ENCODE results near the gene SLC39A3. TPM values are rescaled to one million over a fixed set of nuclear protein-coding genes. Genes with fewer than 3 reads are reported as not detected.

Gene SLC39A3, protein sequence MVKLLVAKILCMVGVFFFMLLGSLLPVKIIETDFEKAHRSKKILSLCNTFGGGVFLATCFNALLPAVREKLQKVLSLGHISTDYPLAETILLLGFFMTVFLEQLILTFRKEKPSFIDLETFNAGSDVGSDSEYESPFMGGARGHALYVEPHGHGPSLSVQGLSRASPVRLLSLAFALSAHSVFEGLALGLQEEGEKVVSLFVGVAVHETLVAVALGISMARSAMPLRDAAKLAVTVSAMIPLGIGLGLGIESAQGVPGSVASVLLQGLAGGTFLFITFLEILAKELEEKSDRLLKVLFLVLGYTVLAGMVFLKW
- total RNA-seq (2022; extraction: Qiagen RNA extraction; ENCODE audit: low read depth) = 22.2 to 31.0 TPM (median 30.5 TPM) in 5 replicates

DNA sequence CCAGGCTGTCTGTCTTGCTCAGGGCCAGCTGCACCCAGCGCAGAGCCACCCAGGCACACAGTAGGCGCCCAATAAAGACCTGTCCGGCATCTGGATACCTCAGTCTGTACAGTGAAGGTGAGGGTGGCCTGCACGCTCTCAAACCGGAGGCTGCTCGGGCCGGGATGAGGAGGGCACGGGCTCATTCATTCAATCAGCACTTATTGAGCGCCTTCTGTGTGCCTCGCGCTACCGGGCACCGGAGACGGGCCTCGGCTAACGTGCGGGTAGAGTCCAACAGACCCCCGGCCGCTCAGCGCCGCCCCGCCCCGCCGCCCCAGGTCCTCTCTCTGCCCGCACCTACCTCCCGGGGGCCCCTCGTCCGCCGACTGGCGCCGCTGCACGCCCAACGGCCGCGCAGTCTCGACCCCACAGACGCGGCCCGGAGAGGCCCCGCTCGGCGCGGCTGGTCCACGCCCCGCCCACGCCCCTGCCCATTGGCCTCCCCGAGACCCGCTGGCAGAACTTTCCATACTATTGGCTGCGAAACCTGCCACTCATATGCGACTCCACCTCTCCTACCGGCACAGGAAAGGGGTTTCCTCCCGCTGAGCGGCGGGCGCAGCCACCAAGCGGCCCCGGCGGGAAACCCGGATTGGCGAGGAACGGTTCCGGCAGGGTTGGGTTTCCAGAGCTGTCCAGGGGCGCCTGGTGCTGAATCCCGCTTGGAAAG lies at the start of gene SLC39A3:
Gene SLC39A3, minus strand, starts transcription at position 416 of the 712 bp plus-strand sequence. CDS start 2,760 bp downstream, outside the sequence.

DNA sequence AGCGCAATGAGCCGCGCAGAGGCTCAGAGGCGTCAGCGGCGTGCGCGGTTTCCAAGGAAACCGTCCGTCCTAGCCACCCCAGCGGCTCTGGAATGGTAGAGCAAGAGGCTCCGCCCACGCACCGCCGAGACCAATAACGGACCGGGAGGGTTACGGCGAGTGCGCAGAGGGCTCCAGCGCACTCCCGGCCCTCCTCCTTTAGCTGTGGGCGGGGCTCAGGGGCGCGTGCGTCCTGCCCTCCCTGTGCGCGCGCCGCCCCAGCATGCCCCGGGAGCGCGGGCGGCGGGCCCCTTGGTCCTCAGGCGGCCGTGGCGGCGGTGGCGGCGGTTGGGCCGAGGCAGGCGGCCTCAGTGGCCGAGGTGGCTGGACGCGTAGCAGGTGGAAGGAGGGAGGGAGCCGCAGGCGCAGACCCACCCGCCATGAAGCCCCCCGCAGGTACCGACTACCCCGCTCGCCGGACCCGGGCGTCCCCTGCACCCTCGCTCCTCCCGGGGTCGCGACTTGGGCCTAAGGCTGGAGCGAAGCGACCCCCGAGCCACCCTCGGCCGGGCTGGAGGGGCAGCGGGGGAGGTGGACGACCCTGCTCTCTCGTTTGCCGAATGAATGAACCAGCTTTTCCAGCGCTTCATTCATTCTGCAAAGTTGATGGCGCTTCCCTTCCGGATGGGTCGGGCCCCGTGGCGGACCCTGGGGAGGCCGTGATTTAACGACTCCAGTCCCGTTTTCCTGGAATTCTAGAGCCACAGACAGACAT lies 45.6 kb upstream of the SLC39A3 start, which contains the start of gene THOP1:
Gene THOP1, plus strand, starts transcription at position 260 of the 754 bp plus-strand sequence. Its CDS starts 160 bp downstream, at position 420.

DNA sequence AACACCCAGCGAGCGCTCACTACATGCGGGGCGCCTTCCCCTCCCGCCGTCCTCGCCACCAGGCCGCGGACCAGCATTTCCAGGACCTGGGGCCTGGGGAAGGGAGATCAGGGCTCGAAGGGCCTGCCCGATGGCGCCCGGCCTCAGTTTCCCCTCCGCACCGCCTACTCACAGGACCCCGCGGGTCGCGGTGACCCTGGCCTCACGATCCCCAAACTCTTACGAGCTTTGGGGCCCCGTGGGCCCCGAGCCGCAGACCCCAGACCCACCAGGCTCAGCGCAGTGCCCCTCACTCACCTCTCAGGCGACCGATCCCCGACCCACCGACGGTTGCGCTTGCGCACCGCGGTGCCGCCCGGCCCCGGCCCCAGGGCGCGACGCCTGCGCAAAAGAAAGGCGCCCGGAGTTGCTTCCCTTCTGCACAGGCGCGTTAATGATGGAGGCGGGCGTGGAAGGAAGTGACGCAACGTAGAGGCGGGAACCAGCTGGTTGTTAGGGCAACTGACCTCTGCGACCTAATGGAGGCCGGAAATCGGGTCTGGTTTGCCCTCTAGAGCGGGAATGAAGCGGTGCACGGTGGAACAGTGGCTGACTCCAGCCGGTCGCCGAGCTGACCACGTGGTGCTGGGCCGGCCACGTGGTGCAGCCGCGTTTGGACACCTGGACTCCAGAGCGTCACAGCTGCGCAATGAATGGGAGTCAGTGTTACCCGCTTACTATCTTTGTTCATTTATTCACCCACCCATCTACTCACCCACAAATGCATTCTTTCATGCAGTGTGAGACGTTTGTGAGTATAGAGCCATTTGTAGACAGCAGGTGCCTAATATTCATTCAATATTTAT lies 43.3 kb upstream of the SLC39A3 start, which contains the start of gene SGTA:
Gene SGTA, minus strand, starts transcription at position 338 of the 845 bp plus-strand sequence. CDS start 14,205 bp downstream, outside the sequence.

GRCh38 chr19:2720777-2721569 lies 18.8 kb downstream of the SLC39A3 start, which contains the start of gene DIRAS1:
Gene DIRAS1, minus strand, starts transcription at chr19:2721372. Its CDS starts 3,566 bp downstream, at chr19:2717806.

DNA sequence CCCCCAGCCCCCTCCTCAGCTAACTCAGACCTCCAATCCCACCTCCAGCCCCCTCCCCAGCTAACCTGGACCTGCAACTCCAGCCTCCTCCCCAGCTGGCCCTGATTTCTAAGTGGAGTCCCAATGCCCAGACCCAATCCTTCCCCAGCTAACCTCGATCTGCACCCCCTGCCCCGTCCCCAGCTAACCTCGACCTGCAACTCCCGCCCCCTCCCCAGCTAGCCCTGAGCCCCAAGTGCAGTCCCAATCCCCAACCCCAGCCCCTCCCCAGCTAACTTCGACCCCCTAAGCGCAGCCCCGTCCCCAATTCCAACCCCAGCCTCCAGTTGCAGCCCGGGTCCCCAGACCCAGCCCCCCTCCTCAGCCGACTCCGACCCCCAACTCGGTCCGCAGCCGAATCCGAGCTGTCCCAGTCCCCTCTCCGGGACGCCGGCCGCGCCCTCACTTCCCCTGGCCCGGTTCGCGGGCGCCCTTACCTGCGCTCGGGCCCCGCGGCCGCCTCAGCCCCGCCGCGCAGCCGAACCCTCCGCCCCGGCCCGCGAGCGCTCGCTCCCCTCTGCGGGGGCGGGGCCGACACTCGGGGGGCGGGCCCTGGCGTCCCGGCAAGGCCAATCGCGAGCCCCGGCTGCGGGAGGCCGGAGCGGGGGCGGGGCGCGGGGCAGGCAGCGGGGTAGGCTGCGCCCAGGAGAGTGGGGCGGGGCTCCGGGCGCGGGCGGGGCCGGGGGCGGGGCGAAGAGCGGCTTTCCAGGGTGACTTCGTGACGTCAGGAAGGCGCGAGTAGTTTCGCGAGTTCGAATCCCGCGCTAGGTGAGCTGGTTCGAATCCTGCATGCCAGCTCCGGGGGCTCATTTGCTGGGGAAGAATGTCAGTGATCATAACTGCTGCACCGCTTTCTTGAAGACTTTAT lies 37.4 kb downstream of the SLC39A3 start, which contains the start of gene GNG7:
Gene GNG7, minus strand, starts transcription at position 525 of the 907 bp plus-strand sequence. CDS start 182,006 bp downstream, outside the sequence.

Other genes with a start within 250 kb of the SLC39A3 start
- gene GNG7, start 37.3 kb downstream of the SLC39A3 start, total RNA-seq (2022; extraction: Qiagen RNA extraction; ENCODE audit: low read depth) = 0.04 to 0.12 TPM (median 0.06 TPM) in 5 replicates
- gene DIRAS1, start 18.6 kb downstream of the SLC39A3 start, total RNA-seq (2022; extraction: Qiagen RNA extraction; ENCODE audit: low read depth) = 3.2 to 5.1 TPM (median 4.2 TPM) in 5 replicates
- 47.4 to 82.3 TPM (median 75.3 TPM) in 5 replicates for gene SGTA, start 43.3 kb upstream of the SLC39A3 start, total RNA-seq (2022; extraction: Qiagen RNA extraction; ENCODE audit: low read depth)
- 63.7 to 107 TPM (median 101 TPM) in 5 replicates for gene THOP1, start 45.5 kb upstream of the SLC39A3 start, total RNA-seq (2022; extraction: Qiagen RNA extraction; ENCODE audit: low read depth)
- gene ZNF554, start 79.9 kb upstream of the SLC39A3 start, total RNA-seq (2022; extraction: Qiagen RNA extraction; ENCODE audit: low read depth) = 0.80 to 1.2 TPM (median 0.98 TPM) in 5 replicates
- 1.9 to 2.7 TPM (median 2.3 TPM) in 5 replicates for gene ZNF555, start 101.5 kb upstream of the SLC39A3 start, total RNA-seq (2022; extraction: Qiagen RNA extraction; ENCODE audit: low read depth)
- 0.19 TPM in 1 of 5 replicates, not detected in the others for gene ZNF556, start 127.3 kb upstream of the SLC39A3 start, total RNA-seq (2022; extraction: Qiagen RNA extraction; ENCODE audit: low read depth)
- gene ZNF57, start 160.9 kb upstream of the SLC39A3 start, total RNA-seq (2022; extraction: Qiagen RNA extraction; ENCODE audit: low read depth) = 1.8 to 3.8 TPM (median 2.0 TPM) in 5 replicates
- 1.1 to 3.3 TPM (median 1.6 TPM) in 5 replicates for gene ZNF77, start 205.0 kb upstream of the SLC39A3 start, total RNA-seq (2022; extraction: Qiagen RNA extraction; ENCODE audit: low read depth)
- gene TLE6, start 237.5 kb upstream of the SLC39A3 start, total RNA-seq (2022; extraction: Qiagen RNA extraction; ENCODE audit: low read depth) = 3.2 to 6.9 TPM (median 4.4 TPM) in 5 replicates

Data from A549 treated with ZK216348 at 1 μM for 4 hours (cell line).